ENCODE results near the gene NCK2. TPM values are rescaled to one million over a fixed set of nuclear protein-coding genes. Genes with fewer than 3 reads are reported as not detected.

The NCK2 gene
- total and polyA plus RNA-seq, 9 donors: 43.1 to 89.3 (median 78.8) TPM

DNA sequence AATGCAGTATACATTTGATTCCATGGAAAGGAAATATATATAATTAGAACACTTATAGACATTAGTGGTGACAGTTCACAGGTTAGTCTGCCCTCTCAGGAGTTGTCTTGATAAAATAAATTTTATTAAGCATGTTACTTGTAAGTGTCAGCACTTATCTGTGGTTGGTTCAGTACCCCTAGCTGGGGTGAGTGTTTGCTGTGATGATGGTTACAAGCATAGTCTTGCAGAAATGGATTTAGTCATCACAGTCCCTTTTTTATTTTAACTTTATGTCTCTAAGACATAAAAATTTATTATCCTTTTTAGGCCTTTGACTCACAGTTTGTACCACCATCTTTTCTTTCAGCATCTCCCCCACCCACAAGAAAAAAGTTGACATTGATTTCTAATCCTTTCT, 52.1 kb downstream of the NCK2 start:
- Histone ChIP-seq H3K9me3 (replicated peaks; ENCODE audit: control insufficient read depth, low read depth, low read length) (no peaks in the 10 kb centered on the region), H3K27me3 (ENCODE audit: control insufficient read depth, insufficient read depth, low read length) (no peaks in the 10 kb centered on the region), H3K36me3 (ENCODE audit: control insufficient read depth, insufficient read depth, low read length) (peaks cover 2% of the 10 kb centered on the region), H3K4me1 (ENCODE audit: control insufficient read depth, insufficient read depth, low read length) (peaks cover 15% of the 10 kb centered on the region), H3K27ac (ENCODE audit: low read length) (no peak overlapping the region), H3K4me3 (ENCODE audit: low read length) (no peak overlapping the region)
- DNase-seq: no peak

DNA sequence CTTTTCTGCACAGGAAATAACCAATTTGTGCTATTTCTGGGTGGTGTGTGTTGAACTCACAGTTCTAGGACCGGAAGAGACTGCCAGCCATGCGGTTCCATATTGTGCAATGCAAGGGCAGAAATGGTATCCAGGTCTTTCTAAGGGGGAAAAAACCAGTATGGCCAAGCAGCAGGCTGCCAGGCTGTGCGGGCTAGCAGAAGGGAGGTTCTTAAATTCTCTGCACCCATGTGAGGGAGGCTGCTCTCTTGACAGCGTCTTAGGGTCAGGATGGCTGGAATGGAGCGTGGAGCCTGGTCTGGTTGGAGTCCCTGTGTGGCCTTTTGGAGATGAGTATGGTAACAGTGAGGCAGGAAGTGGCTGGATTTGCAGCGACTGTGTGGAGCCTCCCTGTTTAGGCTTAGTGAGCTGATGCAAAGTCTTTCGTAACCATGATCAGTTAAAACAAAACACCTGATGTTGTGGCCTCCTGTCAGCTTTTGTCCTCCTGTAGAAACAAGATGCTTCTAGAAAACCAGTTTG, 52.6 kb downstream of the NCK2 start:
- H3K27ac ChIP-seq (ENCODE audit: low read length): peak overlapping the region; percentile 45
- peaks cover 2% of the 10 kb centered on the region for H3K36me3 ChIP-seq (ENCODE audit: control insufficient read depth, insufficient read depth, low read length)
- no peaks in the 10 kb centered on the region for H3K9me3 ChIP-seq (replicated peaks; ENCODE audit: control insufficient read depth, low read depth, low read length)
- H3K4me1 ChIP-seq (ENCODE audit: control insufficient read depth, insufficient read depth, low read length): peaks cover 18% of the 10 kb centered on the region
- no peak overlapping the region for H3K4me3 ChIP-seq (ENCODE audit: low read length)
- H3K27me3 ChIP-seq (ENCODE audit: control insufficient read depth, insufficient read depth, low read length): no peaks in the 10 kb centered on the region
- DNase-seq: peak; percentile 60
- WGBS (ENCODE audit: insufficient coverage): 65% methylated on average over 7 of the region's 7 CpGs

- Histone ChIP-seq H3K27ac (ENCODE audit: low read length) (no peak overlapping the region), H3K4me3 (ENCODE audit: low read length) (no peak overlapping the region), H3K4me1 (ENCODE audit: control insufficient read depth, insufficient read depth, low read length) (peaks cover 24% of the 10 kb centered on the region), H3K27me3 (ENCODE audit: control insufficient read depth, insufficient read depth, low read length) (no peaks in the 10 kb centered on the region), H3K9me3 (replicated peaks; ENCODE audit: control insufficient read depth, low read depth, low read length) (no peaks in the 10 kb centered on the region), H3K36me3 (ENCODE audit: control insufficient read depth, insufficient read depth, low read length) (no peaks in the 10 kb centered on the region)
- DNase-seq: no peak
- no CpG with 5 or more reads among the region's 2 CpGs for WGBS (ENCODE audit: insufficient coverage)
Measured at GRCh38 chr2:105798595-105798994, 53.9 kb downstream of the NCK2 start.

DNA sequence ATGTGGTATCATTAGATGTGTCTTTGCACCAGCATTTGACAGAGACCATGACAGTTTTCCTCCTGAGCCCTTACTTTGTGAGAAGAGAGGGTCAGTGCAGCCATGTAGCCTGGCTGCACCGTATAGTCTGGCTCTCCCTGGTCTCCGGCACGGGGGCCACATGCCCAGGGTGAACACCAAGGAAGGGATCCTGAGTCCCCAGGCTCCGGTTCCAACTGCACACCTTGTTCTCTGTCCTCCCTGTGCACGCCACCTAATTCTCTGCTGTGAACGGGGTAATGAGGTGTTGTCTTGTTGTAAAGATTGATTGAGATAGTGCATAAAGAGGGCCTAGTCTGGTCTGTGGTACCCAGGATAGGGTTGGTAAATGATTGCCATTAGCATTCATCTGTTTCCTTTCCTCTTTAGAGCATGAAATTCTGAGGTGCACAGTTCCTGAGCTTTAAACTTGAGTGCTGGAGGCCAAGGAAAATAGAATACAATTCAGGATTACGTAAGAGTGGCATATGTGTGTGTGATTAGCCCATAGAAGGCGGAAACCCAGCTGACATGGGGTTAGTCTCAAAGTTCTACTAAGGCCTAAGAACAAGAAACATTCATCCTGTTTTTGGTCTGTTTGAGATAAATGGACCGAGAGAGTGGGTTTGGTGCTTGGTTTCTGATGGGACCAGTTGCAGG, 55.5 kb downstream of the NCK2 start:
- Histone ChIP-seq H3K9me3 (replicated peaks; ENCODE audit: control insufficient read depth, low read depth, low read length) (no peaks in the 10 kb centered on the region), H3K27me3 (ENCODE audit: control insufficient read depth, insufficient read depth, low read length) (no peaks in the 10 kb centered on the region), H3K4me1 (ENCODE audit: control insufficient read depth, insufficient read depth, low read length) (peaks cover 30% of the 10 kb centered on the region), H3K4me3 (ENCODE audit: low read length) (no peak overlapping the region), H3K27ac (ENCODE audit: low read length) (no peak overlapping the region), H3K36me3 (ENCODE audit: control insufficient read depth, insufficient read depth, low read length) (no peaks in the 10 kb centered on the region)
- DNase-seq: no peak
- 86% methylated on average over 5 of the region's 9 CpGs for WGBS (ENCODE audit: insufficient coverage)

- Histone ChIP-seq H3K27ac (ENCODE audit: low read length) (no peak overlapping the region), H3K4me3 (ENCODE audit: low read length) (no peak overlapping the region), H3K36me3 (ENCODE audit: control insufficient read depth, insufficient read depth, low read length) (no peaks in the 10 kb centered on the region), H3K27me3 (ENCODE audit: control insufficient read depth, insufficient read depth, low read length) (no peaks in the 10 kb centered on the region), H3K9me3 (replicated peaks; ENCODE audit: control insufficient read depth, low read depth, low read length) (no peaks in the 10 kb centered on the region), H3K4me1 (ENCODE audit: control insufficient read depth, insufficient read depth, low read length) (peaks cover 24% of the 10 kb centered on the region)
- WGBS (ENCODE audit: insufficient coverage): 67% methylated on average over 4 of the region's 13 CpGs
- no peak for DNase-seq
Measured at GRCh38 chr2:105800953-105801635, 56.4 kb downstream of the NCK2 start.

GRCh38 chr2:105801961-105802360, 57.2 kb downstream of the NCK2 start:
- Histone ChIP-seq H3K4me3 (ENCODE audit: low read length) (no peak overlapping the region), H3K9me3 (replicated peaks; ENCODE audit: control insufficient read depth, low read depth, low read length) (no peaks in the 10 kb centered on the region), H3K27ac (ENCODE audit: low read length) (no peak overlapping the region), H3K4me1 (ENCODE audit: control insufficient read depth, insufficient read depth, low read length) (peaks cover 21% of the 10 kb centered on the region), H3K36me3 (ENCODE audit: control insufficient read depth, insufficient read depth, low read length) (peaks cover under 1% of the 10 kb centered on the region), H3K27me3 (ENCODE audit: control insufficient read depth, insufficient read depth, low read length) (no peaks in the 10 kb centered on the region)
- 70% methylated on average over 2 of the region's 4 CpGs for WGBS (ENCODE audit: insufficient coverage)
- no peak for DNase-seq

DNA sequence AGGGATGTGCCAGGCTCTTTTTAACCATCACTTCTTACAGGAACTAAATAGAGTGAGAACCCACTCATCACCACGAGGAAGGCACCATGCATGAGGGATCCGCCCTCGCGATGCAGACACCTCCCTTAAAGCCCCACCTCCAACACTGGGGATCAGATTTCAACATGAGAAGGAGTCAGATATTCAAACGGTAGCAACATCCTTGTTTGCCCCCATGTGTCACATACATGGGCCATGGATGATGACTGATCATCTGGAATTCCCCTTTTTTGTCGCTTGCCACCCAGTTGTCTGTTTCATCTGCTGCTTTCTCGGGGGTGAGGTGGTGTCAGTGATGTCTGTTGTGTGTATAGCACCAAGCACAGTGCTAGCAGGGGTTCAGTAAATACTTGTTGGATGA, 57.9 kb downstream of the NCK2 start:
- no peak overlapping the region for H3K4me3 ChIP-seq (ENCODE audit: low read length)
- WGBS (ENCODE audit: insufficient coverage): 80% methylated on average over 1 of the region's 7 CpGs
- H3K27me3 ChIP-seq (ENCODE audit: control insufficient read depth, insufficient read depth, low read length): no peaks in the 10 kb centered on the region
- H3K36me3 ChIP-seq (ENCODE audit: control insufficient read depth, insufficient read depth, low read length): peaks cover 2% of the 10 kb centered on the region
- DNase-seq: no peak
- H3K27ac ChIP-seq (ENCODE audit: low read length): no peak overlapping the region
- no peaks in the 10 kb centered on the region for H3K9me3 ChIP-seq (replicated peaks; ENCODE audit: control insufficient read depth, low read depth, low read length)
- peaks cover 16% of the 10 kb centered on the region for H3K4me1 ChIP-seq (ENCODE audit: control insufficient read depth, insufficient read depth, low read length)

DNA sequence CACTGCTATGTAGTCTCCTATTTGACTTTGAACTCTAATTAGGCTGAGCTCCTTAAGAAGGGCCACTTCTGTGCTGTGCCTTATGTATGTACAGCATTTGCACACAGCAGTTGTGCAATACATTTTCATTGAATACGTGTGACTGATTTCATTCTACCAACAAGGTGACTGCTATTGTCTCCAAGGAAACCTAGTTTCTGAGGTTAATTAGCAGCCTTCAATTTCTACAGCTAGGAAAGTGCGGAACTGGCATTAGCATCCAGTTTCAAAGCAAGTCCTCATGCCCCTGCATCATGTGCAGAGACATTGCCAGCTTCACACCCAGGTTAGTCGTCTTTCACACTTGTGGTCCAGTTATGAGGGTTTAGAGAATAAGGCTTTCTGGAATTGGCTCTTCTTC, 58.6 kb downstream of the NCK2 start:
- no peak overlapping the region for H3K27ac ChIP-seq (ENCODE audit: low read length)
- no peaks in the 10 kb centered on the region for H3K9me3 ChIP-seq (replicated peaks; ENCODE audit: control insufficient read depth, low read depth, low read length)
- H3K27me3 ChIP-seq (ENCODE audit: control insufficient read depth, insufficient read depth, low read length): no peaks in the 10 kb centered on the region
- peaks cover 15% of the 10 kb centered on the region for H3K4me1 ChIP-seq (ENCODE audit: control insufficient read depth, insufficient read depth, low read length)
- H3K4me3 ChIP-seq (ENCODE audit: low read length): no peak overlapping the region
- 83% methylated on average over 2 of the region's 3 CpGs for WGBS (ENCODE audit: insufficient coverage)
- DNase-seq: no peak
- peaks cover 2% of the 10 kb centered on the region for H3K36me3 ChIP-seq (ENCODE audit: control insufficient read depth, insufficient read depth, low read length)

DNA sequence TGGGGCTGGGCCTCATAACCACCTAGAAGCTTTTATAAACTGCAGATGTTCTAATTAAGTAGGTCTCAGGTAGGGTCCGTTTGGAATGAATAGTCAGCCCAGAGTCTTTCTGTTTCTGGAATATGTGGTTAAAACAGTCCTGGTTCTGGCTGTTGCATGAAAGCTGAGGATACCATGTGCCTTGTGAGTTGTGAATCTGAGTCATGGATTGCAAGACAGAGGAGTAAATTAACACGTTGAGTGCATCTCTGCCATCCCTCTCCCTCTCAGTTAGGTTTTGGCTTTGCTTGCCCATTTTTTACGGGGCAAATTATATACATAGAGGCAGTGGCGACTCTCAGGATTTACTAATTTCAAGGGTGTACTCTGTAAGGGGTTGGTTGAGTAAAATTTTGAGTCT, 59.1 kb downstream of the NCK2 start:
- H3K27ac ChIP-seq (ENCODE audit: low read length): no peak overlapping the region
- H3K4me1 ChIP-seq (ENCODE audit: control insufficient read depth, insufficient read depth, low read length): peaks cover 15% of the 10 kb centered on the region
- H3K36me3 ChIP-seq (ENCODE audit: control insufficient read depth, insufficient read depth, low read length): peaks cover 2% of the 10 kb centered on the region
- no peak for DNase-seq
- H3K9me3 ChIP-seq (replicated peaks; ENCODE audit: control insufficient read depth, low read depth, low read length): no peaks in the 10 kb centered on the region
- WGBS (ENCODE audit: insufficient coverage): 44% methylated on average over 2 of the region's 4 CpGs
- H3K27me3 ChIP-seq (ENCODE audit: control insufficient read depth, insufficient read depth, low read length): no peaks in the 10 kb centered on the region
- H3K4me3 ChIP-seq (ENCODE audit: low read length): no peak overlapping the region

- Histone ChIP-seq H3K4me1 (ENCODE audit: control insufficient read depth, insufficient read depth, low read length) (peaks cover 15% of the 10 kb centered on the region), H3K4me3 (ENCODE audit: low read length) (no peak overlapping the region), H3K9me3 (replicated peaks; ENCODE audit: control insufficient read depth, low read depth, low read length) (no peaks in the 10 kb centered on the region), H3K27me3 (ENCODE audit: control insufficient read depth, insufficient read depth, low read length) (no peaks in the 10 kb centered on the region), H3K27ac (ENCODE audit: low read length) (no peak overlapping the region), H3K36me3 (ENCODE audit: control insufficient read depth, insufficient read depth, low read length) (peaks cover 2% of the 10 kb centered on the region)
- no CpG with 5 or more reads among the region's 3 CpGs for WGBS (ENCODE audit: insufficient coverage)
- peak; percentile 42 for DNase-seq
Measured at GRCh38 chr2:105804266-105804665, 59.6 kb downstream of the NCK2 start.

Data from muscle of leg (tissue), 11 donors.